ENCODE measurements around the gene TMPRSS6.

DNA sequence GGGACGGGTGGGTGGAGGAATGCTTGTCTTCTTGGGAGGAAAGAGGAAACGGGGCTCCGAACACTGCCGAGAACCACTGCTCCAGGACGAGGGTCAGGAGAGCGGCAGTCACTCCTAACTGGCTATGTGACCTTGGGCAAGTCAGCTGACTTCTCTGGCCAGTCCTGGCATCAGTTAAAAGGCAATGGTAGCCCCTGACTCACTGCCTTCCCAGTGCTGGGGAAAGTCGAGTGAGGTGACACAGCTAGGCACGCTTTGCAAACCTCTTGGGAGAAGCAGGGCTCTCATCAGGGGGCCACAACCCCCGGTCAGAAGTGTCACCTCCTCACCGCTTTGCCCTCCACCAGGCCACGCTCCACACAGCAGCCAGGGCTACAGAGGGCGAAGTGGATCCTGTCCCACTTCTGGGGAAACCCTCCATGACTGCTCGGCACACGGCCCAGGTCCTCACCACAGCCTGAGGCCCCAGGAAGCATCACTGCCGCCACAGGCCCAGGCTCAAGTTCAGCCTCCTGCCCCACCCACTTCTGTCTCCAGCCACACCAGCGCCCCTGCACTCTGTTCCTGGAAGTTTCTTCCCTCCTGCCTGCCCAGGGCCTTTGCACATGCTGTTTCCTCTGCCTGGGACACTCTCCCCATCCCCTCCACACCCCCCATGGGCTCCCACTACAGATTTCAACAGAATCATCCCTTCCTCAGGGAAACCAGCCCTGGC is 23.9 kb upstream of the TMPRSS6 start:
- TF ChIP-seq, protein P1, sequence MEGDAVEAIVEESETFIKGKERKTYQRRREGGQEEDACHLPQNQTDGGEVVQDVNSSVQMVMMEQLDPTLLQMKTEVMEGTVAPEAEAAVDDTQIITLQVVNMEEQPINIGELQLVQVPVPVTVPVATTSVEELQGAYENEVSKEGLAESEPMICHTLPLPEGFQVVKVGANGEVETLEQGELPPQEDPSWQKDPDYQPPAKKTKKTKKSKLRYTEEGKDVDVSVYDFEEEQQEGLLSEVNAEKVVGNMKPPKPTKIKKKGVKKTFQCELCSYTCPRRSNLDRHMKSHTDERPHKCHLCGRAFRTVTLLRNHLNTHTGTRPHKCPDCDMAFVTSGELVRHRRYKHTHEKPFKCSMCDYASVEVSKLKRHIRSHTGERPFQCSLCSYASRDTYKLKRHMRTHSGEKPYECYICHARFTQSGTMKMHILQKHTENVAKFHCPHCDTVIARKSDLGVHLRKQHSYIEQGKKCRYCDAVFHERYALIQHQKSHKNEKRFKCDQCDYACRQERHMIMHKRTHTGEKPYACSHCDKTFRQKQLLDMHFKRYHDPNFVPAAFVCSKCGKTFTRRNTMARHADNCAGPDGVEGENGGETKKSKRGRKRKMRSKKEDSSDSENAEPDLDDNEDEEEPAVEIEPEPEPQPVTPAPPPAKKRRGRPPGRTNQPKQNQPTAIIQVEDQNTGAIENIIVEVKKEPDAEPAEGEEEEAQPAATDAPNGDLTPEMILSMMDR (conservative IDR thresholded peaks at IDR 0.05 in 1 of 2, IDR thresholded peaks at IDR 0.05 in 1 of 2; ENCODE audit: low read depth in 1 of 2, low read length in 2 of 2) = no peak
- no peak for TF ChIP-seq EZH2 (IDR thresholded peaks at IDR 0.05; ENCODE audit: low read length, missing control alignments)
